Activated naive CD4-positive, alpha-beta T cell treated with anti-CD3 and anti-CD28 coated beads, Interleukin-2, amount 10 ng/mL, durations not matched to agents 7 days and 5 days (primary cell): ENCODE data around the gene C1orf50.

Source experiments
- CTCF ChIA-PET: fragments of 350-600 bp; sonication (Branson Sonifier 250); formaldehyde crosslinking; loops from one replicate; lab custom pipeline; 2021; ENCODE audit warnings: antibody characterized with exemption; lab: Charles Lee
- DNase-seq: peaks from one replicate; pipeline ENCODE4 v3.0.0-alpha.2; 2020
- H3K27ac Mint-ChIP-seq: one replicate; pipeline ENCODE4 v1.8.0; 2021; ENCODE audit warnings: mild to moderate bottlenecking, moderate library complexity, mixed read lengths
- H3K27me3 Mint-ChIP-seq: one replicate; pipeline ENCODE4 v1.8.0; 2021; ENCODE audit warnings: mild to moderate bottlenecking, mixed read lengths
- H3K36me3 Mint-ChIP-seq: one replicate; pipeline ENCODE4 v1.8.0; 2021; ENCODE audit warnings: mixed read lengths
- H3K4me1 Mint-ChIP-seq: one replicate; pipeline ENCODE4 v1.8.0; 2021; ENCODE audit warnings: mixed read lengths
- H3K4me3 Mint-ChIP-seq: one replicate; pipeline ENCODE4 v1.8.0; 2021; ENCODE audit warnings: mild to moderate bottlenecking, moderate library complexity, mixed read lengths
- H3K9me3 Mint-ChIP-seq: one replicate; pipeline ENCODE4 v1.8.0; 2021; ENCODE audit warnings: mixed read lengths

C1orf50 gene

GRCh38 chr1:42735477-42736105, 31.5 kb upstream of the C1orf50 start:
- peaks cover 6% of the 10 kb centered on the region for H3K27me3 Mint-ChIP-seq
- H3K4me1 Mint-ChIP-seq, result peaks cover 10% of the 10 kb centered on the region
- H3K36me3 Mint-ChIP-seq, result no peaks in the 10 kb centered on the region
- CTCF ChIA-PET, result interaction anchor here (1.0 kb wide), 1 partner anchor 10 kb away, joined by 3 read pairs; no protein-coding TSS in a partner anchor
- no peak overlapping the region for H3K27ac Mint-ChIP-seq
- no peaks in the 10 kb centered on the region for H3K9me3 Mint-ChIP-seq
- DNase-seq, result no peak
- no peak overlapping the region for H3K4me3 Mint-ChIP-seq

- Mint-ChIP-seq H3K4me1 (peaks cover 10% of the 10 kb centered on the region), H3K36me3 (no peaks in the 10 kb centered on the region), H3K4me3 (no peak overlapping the region), H3K9me3 (no peaks in the 10 kb centered on the region), H3K27me3 (peaks cover 6% of the 10 kb centered on the region), H3K27ac (peak overlapping the region; percentile 42)
- CTCF ChIA-PET, result interaction anchor here (1.0 to 1.6 kb wide), 2 partner anchors 9 to 11 kb away, joined by 3 to 6 read pairs; no protein-coding TSS in a partner anchor
- no peak for DNase-seq
Observed at GRCh38 chr1:42736152-42736551, 30.9 kb upstream of the C1orf50 start.

- H3K27me3 Mint-ChIP-seq, result peaks cover 6% of the 10 kb centered on the region
- no peaks in the 10 kb centered on the region for H3K9me3 Mint-ChIP-seq
- peaks cover 10% of the 10 kb centered on the region for H3K4me1 Mint-ChIP-seq
- H3K4me3 Mint-ChIP-seq, result no peak overlapping the region
- H3K36me3 Mint-ChIP-seq, result no peaks in the 10 kb centered on the region
- H3K27ac Mint-ChIP-seq, result peak overlapping the region; percentile 42
- CTCF ChIA-PET, result interaction anchor here (1.0 to 1.6 kb wide), 3 partner anchors 8 to 30 kb away, joined by 3 to 6 read pairs (median 4); partner anchors contain the start of genes C1orf50 and P3H1
- DNase-seq, result no peak
Observed at GRCh38 chr1:42736571-42737200, 30.4 kb upstream of the C1orf50 start.

GRCh38 chr1:42737257-42737656, 29.8 kb upstream of the C1orf50 start:
- Mint-ChIP-seq H3K9me3 (no peaks in the 10 kb centered on the region), H3K4me3 (no peak overlapping the region), H3K27me3 (peaks cover 3% of the 10 kb centered on the region), H3K36me3 (no peaks in the 10 kb centered on the region), H3K27ac (no peak overlapping the region), H3K4me1 (peaks cover 10% of the 10 kb centered on the region)
- CTCF ChIA-PET, result interaction anchor here (0.9 to 1.6 kb wide), 3 partner anchors 10 to 29 kb away, joined by 3 to 6 read pairs (median 4); partner anchors contain the start of genes C1orf50 and P3H1
- DNase-seq, result peak; percentile 34

- CTCF ChIA-PET, result interaction anchor here (0.9 to 1.6 kb wide), 3 partner anchors 9 to 28 kb away, joined by 3 to 6 read pairs (median 4); partner anchors contain the start of genes C1orf50 and P3H1
- Mint-ChIP-seq H3K27ac (no peak overlapping the region), H3K36me3 (no peaks in the 10 kb centered on the region), H3K27me3 (no peaks in the 10 kb centered on the region), H3K9me3 (no peaks in the 10 kb centered on the region), H3K4me1 (peaks cover 10% of the 10 kb centered on the region), H3K4me3 (no peak overlapping the region)
- DNase-seq, result no peak
Observed at GRCh38 chr1:42737986-42738677, 28.9 kb upstream of the C1orf50 start.

- no peaks in the 10 kb centered on the region for H3K27me3 Mint-ChIP-seq
Observed at GRCh38 chr1:42738678-42739226, 28.3 kb upstream of the C1orf50 start.

GRCh38 chr1:42739753-42740700, 27.0 kb upstream of the C1orf50 start, which contains the start of gene CLDN19:
Gene CLDN19, minus strand, starts transcription at chr1:42740236. Its CDS starts 173 bp downstream, at chr1:42740063.
- CTCF ChIA-PET, result no interaction called here
- Mint-ChIP-seq H3K4me3 (no peak within 1 kb of the TSS), H3K4me1 (peaks cover 10% of the 10 kb centered on the region), H3K27me3 (no peaks in the 10 kb centered on the region), H3K9me3 (no peaks in the 10 kb centered on the region), H3K36me3 (no peaks in the 10 kb centered on the region), H3K27ac (no peak within 1 kb of the TSS)
- peak; percentile 7 for DNase-seq

More at GRCh38 chr1:42738678-42739226, 28.3 kb upstream of the C1orf50 start:
- Mint-ChIP-seq H3K4me3 (no peak overlapping the region), H3K36me3 (no peaks in the 10 kb centered on the region), H3K4me1 (peaks cover 10% of the 10 kb centered on the region), H3K27ac (no peak overlapping the region), H3K9me3 (no peaks in the 10 kb centered on the region)
- no peak for DNase-seq
- CTCF ChIA-PET, result no interaction called here

GRCh38 chr1:42740851-42741580, 26.0 kb upstream of the C1orf50 start:
- CTCF ChIA-PET, result no interaction called here

GRCh38 chr1:42741706-42742105, 25.3 kb upstream of the C1orf50 start:
- peaks cover 7% of the 10 kb centered on the region for H3K4me1 Mint-ChIP-seq
- H3K27ac Mint-ChIP-seq, result no peak overlapping the region
- H3K36me3 Mint-ChIP-seq, result peaks cover 3% of the 10 kb centered on the region
- H3K9me3 Mint-ChIP-seq, result no peaks in the 10 kb centered on the region
- no peak overlapping the region for H3K4me3 Mint-ChIP-seq
- peak; percentile 4 for DNase-seq
- CTCF ChIA-PET, result no interaction called here
- H3K27me3 Mint-ChIP-seq, result no peaks in the 10 kb centered on the region

More at GRCh38 chr1:42740851-42741580, 26.0 kb upstream of the C1orf50 start:
- Mint-ChIP-seq H3K27me3 (no peaks in the 10 kb centered on the region), H3K4me1 (peaks cover 10% of the 10 kb centered on the region), H3K9me3 (no peaks in the 10 kb centered on the region), H3K4me3 (no peak overlapping the region), H3K27ac (no peak overlapping the region), H3K36me3 (peaks cover 3% of the 10 kb centered on the region)
- peak; percentile 10 for DNase-seq

- Mint-ChIP-seq H3K4me1 (peaks cover 3% of the 10 kb centered on the region), H3K9me3 (no peaks in the 10 kb centered on the region), H3K36me3 (peaks cover 3% of the 10 kb centered on the region), H3K4me3 (no peak overlapping the region), H3K27me3 (no peaks in the 10 kb centered on the region), H3K27ac (no peak overlapping the region)
- CTCF ChIA-PET, result no interaction called here
- DNase-seq, result peak; percentile 9
Observed at GRCh38 chr1:42742141-42742540, 24.9 kb upstream of the C1orf50 start.

- H3K4me3 Mint-ChIP-seq, result no peak overlapping the region
- no peak overlapping the region for H3K27ac Mint-ChIP-seq
Observed at GRCh38 chr1:42742617-42743316, 24.3 kb upstream of the C1orf50 start.

More at GRCh38 chr1:42742617-42743316, 24.3 kb upstream of the C1orf50 start:
- Mint-ChIP-seq H3K36me3 (peaks cover 3% of the 10 kb centered on the region), H3K9me3 (no peaks in the 10 kb centered on the region), H3K4me1 (no peaks in the 10 kb centered on the region), H3K27me3 (no peaks in the 10 kb centered on the region)
- peak; percentile 19 for DNase-seq
- CTCF ChIA-PET, result no interaction called here
